Adrenal gland (tissue), 12 donors: ENCODE measurements around the gene SYCE3. TPM values are rescaled to one million over a fixed set of nuclear protein-coding genes. Genes with fewer than 3 reads are reported as not detected.

Experiments used
- DNase-seq, 7 donors: peaks; one replicate each; pipeline ENCODE4 v3.0.0-alpha.2; 2019 to 2020
- H3K27ac ChIP-seq, 5 donors: fragments of 200-600 bp; sonication (generic) in 4 of 5; 1 replicate in 3 of 5; 2 replicates in 2 of 5; pipeline versions ENCODE4 v1.5.1 to v1.8.0; 2016 to 2020; ENCODE audit warnings: mild to moderate bottlenecking in 1 of 5
- H3K27me3 ChIP-seq: fragments of 200-600 bp; 2 replicates; pipeline ENCODE4 v1.8.0; 2021
- H3K36me3 ChIP-seq, 2 donors: fragments of 200-600 bp; replicated peaks in 1 of 2; 1 replicate in 1 of 2; 2 replicates in 1 of 2; pipeline versions ENCODE4 v1.5.1 to v1.8.0; 2018 to 2022
- H3K4me1 ChIP-seq, 2 donors: fragments of 200-600 bp; replicated peaks in 1 of 2; 1 replicate in 1 of 2; 2 replicates in 1 of 2; pipeline versions ENCODE4 v1.5.1 to v1.8.0; 2018 to 2021
- H3K4me3 ChIP-seq, 4 donors: fragments of 200-600 bp; sonication (generic) in 3 of 4; one replicate each; pipeline ENCODE4 v1.5.1; 2016 to 2018
- H3K9me3 ChIP-seq, 3 donors: fragments of 200-600 bp; sonication (generic) in 1 of 3; replicated peaks in 1 of 3; 1 replicate in 2 of 3; 2 replicates in 1 of 3; pipeline versions ENCODE4 v1.5.1 to v1.8.0; 2016 to 2021
- POLR2A ChIP-seq, 2 donors: fragments of 450-650 bp; IDR thresholded peaks; one replicate each; pipeline ENCODE4 v1.6.1; 2017; ENCODE audit warnings: antibody characterized with exemption in 2 of 2, mild to moderate bottlenecking in 2 of 2, moderate library complexity in 1 of 2
- WGBS, 4 donors: extraction: QIAGEN DNeasy Blood & Tissue Kit in 2 of 4; methylation state at CpG; one replicate each; pipeline versions ENCODE4 v1.1.5 to v1.1.7; 2013 to 2017; 5-methylcytosine and 5-hydroxymethylcytosine counted together
- intact Hi-C, 2 donors: fragments of 100-400 bp; cut with DNase I; formaldehyde crosslinking; loops; one replicate each; pipeline versions ENCODE4 v1.14.1 to v1.15.0; 2022 to 2023
- polyA plus RNA-seq, 3 donors: library from polyadenylated mRNA; stranded (reverse); fragments of 200-250 nt in 2 of 3; fragments of 350-450 nt in 1 of 3; fragmentation: Illumina TruSeq in 1 of 3; extraction: RNeasy Lipid Tissue Mini Kit (QIAGEN cat#74804) in 1 of 3; gene quantifications; one replicate each; pipeline ENCODE4 v1.2.3, GENCODE V29; 2013 to 2014
- total RNA-seq, 9 donors: library from RNA; depleted of rRNA in 4 of 9; stranded (reverse); fragments of >200 nt in 4 of 9; fragments of 120-200 nt in 1 of 9; fragmentation: NEBNext Ultra II Directional in 1 of 9; extraction: Animal tissue kit (Norgen Biotek cat#: 25700) in 1 of 9; gene quantifications; one replicate each; pipeline versions ENCODE4 v1.1.0 to v1.2.4, GENCODE V29; 2013 to 2023
- TF ChIP-seq, protein P1 (sequence below), 6 experiments: fragments of 450-650 bp in 4 of 6; fragments of 200-600 bp in 2 of 6; sonication (generic) in 1 of 6; IDR thresholded peaks; 1 replicate in 5 of 6; 2 replicates in 1 of 6; pipeline versions ENCODE4 v1.5.1 to v1.8.0; 2016 to 2021; ENCODE audit warnings: antibody characterized with exemption in 6 of 6, mild to moderate bottlenecking in 2 of 6, moderate library complexity in 1 of 6
- donor health status: healthy with polysubstance abuse.
- donor health status: Bipolar disorder and iron deficiency.
- donor health status: DM: yes; HTN: yes; CAD: no.
- donor health status: DM: no; HTN: no; CAD: no.
- donor health status: DM: no; HTN: no; CAD: no.
- donor health status: DM: yes; HTN: yes; CAD: no.

The SYCE3 gene
- total and polyA plus RNA-seq, 12 donors, result 0.57 to 7.2 (median 0.87) TPM; not detected in 5

DNA sequence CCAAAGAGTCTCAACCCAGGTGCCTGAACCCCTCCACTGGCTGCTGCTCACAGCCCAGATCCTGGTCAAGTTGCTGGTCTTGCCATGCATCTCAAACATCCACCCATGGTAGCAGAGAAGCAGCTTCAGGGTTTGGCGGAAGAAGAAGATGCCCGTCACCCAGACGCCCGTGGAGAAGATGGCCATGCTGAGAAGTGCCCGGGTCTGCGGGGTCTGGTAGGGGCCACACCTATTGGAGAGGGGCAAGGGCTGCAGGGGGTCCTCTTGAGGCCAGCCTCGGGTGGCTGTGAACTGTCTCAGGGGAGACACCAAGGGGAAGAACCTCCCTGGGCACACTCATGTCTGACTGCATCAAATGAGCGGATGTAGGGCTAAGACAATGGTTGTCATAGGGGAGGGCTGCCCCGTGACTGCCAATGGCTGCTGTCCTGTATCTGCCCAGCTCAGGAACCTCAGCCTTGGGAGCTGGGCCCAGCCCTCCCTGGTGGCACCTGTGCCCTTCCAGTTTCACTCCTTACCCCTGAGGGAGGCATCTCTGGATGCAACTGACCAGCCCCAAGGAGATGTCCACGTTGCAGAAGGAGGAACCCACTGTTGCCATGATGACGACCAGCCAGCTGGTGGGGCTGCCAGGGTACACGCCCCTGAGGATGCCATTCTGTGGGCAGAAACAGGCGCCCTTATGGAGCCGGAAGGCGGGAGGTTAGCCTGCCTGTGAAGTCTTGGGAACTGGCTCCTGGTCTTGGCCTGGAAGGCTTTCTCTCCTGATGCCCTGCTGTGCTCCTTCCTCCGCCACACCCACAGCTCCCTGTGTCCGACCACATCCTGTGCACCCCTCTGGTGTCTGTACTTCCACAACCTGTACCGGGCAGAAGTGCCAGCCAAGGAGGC is 14.3 kb upstream of the SYCE3 start:
- no peaks in the 10 kb centered on the region for H3K27me3 ChIP-seq
- H3K4me1 ChIP-seq, result peaks cover 20 to 27% of the 10 kb centered on the region in 2 donors
- TF ChIP-seq POLR2A (IDR thresholded peaks at IDR 0.05), result no peak
- TF ChIP-seq, protein P1, sequence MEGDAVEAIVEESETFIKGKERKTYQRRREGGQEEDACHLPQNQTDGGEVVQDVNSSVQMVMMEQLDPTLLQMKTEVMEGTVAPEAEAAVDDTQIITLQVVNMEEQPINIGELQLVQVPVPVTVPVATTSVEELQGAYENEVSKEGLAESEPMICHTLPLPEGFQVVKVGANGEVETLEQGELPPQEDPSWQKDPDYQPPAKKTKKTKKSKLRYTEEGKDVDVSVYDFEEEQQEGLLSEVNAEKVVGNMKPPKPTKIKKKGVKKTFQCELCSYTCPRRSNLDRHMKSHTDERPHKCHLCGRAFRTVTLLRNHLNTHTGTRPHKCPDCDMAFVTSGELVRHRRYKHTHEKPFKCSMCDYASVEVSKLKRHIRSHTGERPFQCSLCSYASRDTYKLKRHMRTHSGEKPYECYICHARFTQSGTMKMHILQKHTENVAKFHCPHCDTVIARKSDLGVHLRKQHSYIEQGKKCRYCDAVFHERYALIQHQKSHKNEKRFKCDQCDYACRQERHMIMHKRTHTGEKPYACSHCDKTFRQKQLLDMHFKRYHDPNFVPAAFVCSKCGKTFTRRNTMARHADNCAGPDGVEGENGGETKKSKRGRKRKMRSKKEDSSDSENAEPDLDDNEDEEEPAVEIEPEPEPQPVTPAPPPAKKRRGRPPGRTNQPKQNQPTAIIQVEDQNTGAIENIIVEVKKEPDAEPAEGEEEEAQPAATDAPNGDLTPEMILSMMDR (IDR thresholded peaks at IDR 0.05), result no peak
- 85 to 89% (median 87%) methylated on average over 7 to 18 of the region's 18 CpGs for WGBS, 4 donors
- DNase-seq, result no peak
- H3K4me3 ChIP-seq, result no peak overlapping the region
- H3K27ac ChIP-seq, result no peak overlapping the region
- intact Hi-C loops, result no loop called here
- H3K9me3 ChIP-seq, result no peaks in the 10 kb centered on the region
- no peaks in the 10 kb centered on the region for H3K36me3 ChIP-seq

GRCh38 chr22:50576070-50576469 is 13.4 kb upstream of the SYCE3 start:
- peaks cover 0 to 2% of the 10 kb centered on the region in 2 donors for H3K36me3 ChIP-seq
- no peak for TF ChIP-seq POLR2A (IDR thresholded peaks at IDR 0.05)
- TF ChIP-seq, protein P1 (IDR thresholded peaks at IDR 0.05), result peak in 4 of 6 experiments; percentile 15 to 30 (median 20)
- no peak overlapping the region for H3K4me3 ChIP-seq
- H3K27ac ChIP-seq, result no peak overlapping the region
- intact Hi-C loops, result no loop called here
- WGBS, 4 donors, result 70 to 83% (median 78%) methylated on average over 4 to 5 of the region's 5 CpGs
- no peaks in the 10 kb centered on the region for H3K9me3 ChIP-seq
- peak in 1 of 7 donors; percentile 28 for DNase-seq
- H3K27me3 ChIP-seq, result no peaks in the 10 kb centered on the region
- peaks cover 12 to 19% of the 10 kb centered on the region in 2 donors for H3K4me1 ChIP-seq

GRCh38 chr22:50575426-50575941 is 12.8 kb upstream of the SYCE3 start:
- H3K4me3 ChIP-seq, result no peak overlapping the region
- H3K36me3 ChIP-seq, result peaks cover 0 to 8% of the 10 kb centered on the region in 2 donors
- TF ChIP-seq, protein P1 (IDR thresholded peaks at IDR 0.05), result no peak
- no peak for TF ChIP-seq POLR2A (IDR thresholded peaks at IDR 0.05)
- intact Hi-C loops, result no loop called here
- WGBS, 4 donors, result 83 to 100% (median 89%) methylated on average over 3 to 8 of the region's 8 CpGs
- H3K27me3 ChIP-seq, result no peaks in the 10 kb centered on the region
- DNase-seq, result no peak
- no peaks in the 10 kb centered on the region for H3K9me3 ChIP-seq
- peaks cover 12 to 16% of the 10 kb centered on the region in 2 donors for H3K4me1 ChIP-seq
- H3K27ac ChIP-seq, result no peak overlapping the region

GRCh38 chr22:50574383-50574755 is 11.7 kb upstream of the SYCE3 start:
- peaks cover 0 to 11% of the 10 kb centered on the region in 2 donors for H3K36me3 ChIP-seq
- H3K27me3 ChIP-seq, result no peaks in the 10 kb centered on the region
- TF ChIP-seq, protein P1 (IDR thresholded peaks at IDR 0.05), result no peak
- no peak for TF ChIP-seq POLR2A (IDR thresholded peaks at IDR 0.05)
- DNase-seq, result no peak
- no peak overlapping the region for H3K27ac ChIP-seq
- 90 to 97% (median 93%) methylated on average over 11 of the region's 11 CpGs for WGBS, 4 donors
- no peaks in the 10 kb centered on the region for H3K9me3 ChIP-seq
- intact Hi-C loops, result no loop called here
- H3K4me1 ChIP-seq, result peaks cover 12 to 15% of the 10 kb centered on the region in 2 donors
- no peak overlapping the region for H3K4me3 ChIP-seq
